Anterior cingulate cortex (tissue), 58 donors: Measurements from ENCODE around the gene DLX5.

Experiments
- DNase-seq, 58 donors: peaks; one replicate each; lab custom pipeline; 2025; lab: John Stamatoyannopoulos, UW

Gene DLX5

GRCh38 chr7:97018791-97019531 lies 5.7 kb downstream of the DLX5 start:
- DNase-seq = no peak

GRCh38 chr7:97018126-97018601 lies 6.5 kb downstream of the DLX5 start:
- no peak for DNase-seq

- DNase-seq = no peak
Measured at GRCh38 chr7:97017192-97018125, 7.2 kb downstream of the DLX5 start.

- DNase-seq = peak in 1 of 58 donors; percentile 48
Measured at GRCh38 chr7:97016381-97017191, 8.0 kb downstream of the DLX5 start.

GRCh38 chr7:97015756-97016380 lies 8.8 kb downstream of the DLX5 start:
- DNase-seq = no peak

GRCh38 chr7:97015279-97015678 lies 9.4 kb downstream of the DLX5 start:
- no peak for DNase-seq

- no peak for DNase-seq
Measured at GRCh38 chr7:97014145-97014750, 10.4 kb downstream of the DLX5 start.

- no peak for DNase-seq
Measured at GRCh38 chr7:97013845-97014134, 10.8 kb downstream of the DLX5 start.

GRCh38 chr7:97013134-97013844 lies 11.3 kb downstream of the DLX5 start:
- DNase-seq = no peak

GRCh38 chr7:97012365-97013133 lies 12.1 kb downstream of the DLX5 start:
- DNase-seq = no peak

GRCh38 chr7:97011536-97012364 lies 12.9 kb downstream of the DLX5 start:
- no peak for DNase-seq

- DNase-seq = no peak
Measured at GRCh38 chr7:97011104-97011503, 13.5 kb downstream of the DLX5 start.

GRCh38 chr7:97009753-97010732 lies 14.6 kb downstream of the DLX5 start:
- no peak for DNase-seq

GRCh38 chr7:97008275-97008917 lies 16.2 kb downstream of the DLX5 start:
- no peak for DNase-seq

GRCh38 chr7:97007583-97007861 lies 17.1 kb downstream of the DLX5 start:
- DNase-seq = no peak
